ENCODE measurements around the gene PTPRN2.

PTPRN2 gene

DNA sequence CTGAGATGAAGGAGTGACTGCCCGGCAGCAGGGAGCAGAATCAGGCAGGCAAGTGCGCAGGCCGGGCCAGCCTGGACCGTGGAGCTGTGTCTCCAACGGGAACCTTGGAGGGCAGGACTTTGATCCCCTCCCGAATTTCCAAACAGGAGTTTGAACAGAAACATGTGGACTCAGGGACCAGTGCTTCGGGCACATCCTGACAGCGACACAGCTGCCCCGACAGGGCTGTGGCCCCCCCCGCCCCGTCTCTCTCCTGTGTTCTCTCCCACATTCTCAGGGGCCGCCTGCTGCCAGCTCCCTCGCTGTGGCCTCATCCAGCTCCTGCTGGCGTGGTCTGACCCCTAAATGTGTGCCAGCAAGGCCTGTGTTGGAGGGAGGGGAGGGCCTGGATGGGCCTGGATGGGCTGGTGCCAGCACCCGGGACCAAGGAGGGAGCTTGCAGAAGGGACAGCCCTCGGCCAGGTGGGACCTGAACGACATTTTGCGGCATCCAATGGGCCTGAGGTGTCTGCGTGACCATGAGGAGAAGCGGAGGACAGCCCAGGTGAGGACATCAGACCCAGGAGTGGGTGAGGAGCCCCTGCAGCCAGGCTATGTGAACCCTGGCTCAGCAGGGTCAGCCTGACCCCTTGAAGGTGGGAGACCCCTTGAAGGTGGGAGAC lies 1027.9 kb downstream of the PTPRN2 start:
- Histone ChIP-seq H3K27me3 (ENCODE audit: control insufficient read depth in 5 of 5, insufficient read depth in 4 of 5, low read length in 5 of 5) (peaks cover 0 to 3% (median 0%) of the 10 kb centered on the region in 5 donors), H3K9me3 (ENCODE audit: control insufficient read depth in 5 of 5, low read length in 5 of 5) (peaks cover 0 to 6% (median under 1%) of the 10 kb centered on the region in 5 donors), H3K4me1 (ENCODE audit: control insufficient read depth in 5 of 5, insufficient read depth in 5 of 5, low read length in 5 of 5) (no peaks in the 10 kb centered on the region), H3K27ac (ENCODE audit: low read depth, low read length) (no peak overlapping the region), H3K36me3 (ENCODE audit: control insufficient read depth in 5 of 5, insufficient read depth in 5 of 5, low read length in 5 of 5) (peaks cover 0 to 12% (median 3%) of the 10 kb centered on the region in 5 donors), H3K9ac (ENCODE audit: low read length in 5 of 5) (no peak overlapping the region), H3K4me3 (ENCODE audit: low read depth in 1 of 5, low read length in 5 of 5) (no peak overlapping the region)

DNA sequence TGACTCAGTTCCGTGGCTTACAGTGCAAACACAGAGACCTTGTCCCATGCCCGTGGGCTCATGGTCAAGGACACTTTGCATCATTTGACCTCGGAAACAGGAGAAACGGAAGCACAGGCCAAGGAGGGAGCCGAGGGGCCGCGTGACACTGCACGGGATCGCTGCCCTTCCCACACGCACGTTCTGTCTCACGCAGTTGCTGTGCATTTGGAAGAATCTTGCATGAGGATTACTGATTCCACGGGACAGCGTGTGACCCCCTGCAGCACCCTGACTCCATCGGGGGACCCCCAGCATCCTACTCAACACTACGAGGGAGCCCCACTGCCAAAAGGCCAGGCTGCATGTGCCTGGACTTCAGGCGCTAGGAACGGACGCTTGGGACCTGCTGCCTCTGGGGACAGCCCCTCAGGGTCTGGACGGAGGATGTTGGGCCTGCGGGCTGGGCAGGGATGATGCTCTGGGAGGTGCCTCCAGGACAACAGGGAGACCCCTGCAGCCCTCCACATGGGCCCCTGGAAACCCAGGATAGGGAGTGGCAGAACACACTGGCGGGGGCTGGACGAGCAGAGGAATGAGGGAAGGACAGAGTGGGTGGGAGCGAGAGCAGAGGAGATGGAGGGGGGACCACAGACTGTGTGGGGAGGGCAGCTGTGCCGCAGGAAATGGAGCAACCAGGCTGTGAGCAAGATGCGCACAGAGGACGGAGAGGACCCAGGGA lies 1028.6 kb downstream of the PTPRN2 start:
- no peak overlapping the region for H3K27ac ChIP-seq (ENCODE audit: low read depth, low read length)
- H3K27me3 ChIP-seq (ENCODE audit: control insufficient read depth in 5 of 5, insufficient read depth in 4 of 5, low read length in 5 of 5) = peaks cover 0 to 3% (median 0%) of the 10 kb centered on the region in 5 donors
- peaks cover 0 to 4% (median 0%) of the 10 kb centered on the region in 5 donors for H3K9me3 ChIP-seq (ENCODE audit: control insufficient read depth in 5 of 5, low read length in 5 of 5)
- H3K4me3 ChIP-seq (ENCODE audit: low read depth in 1 of 5, low read length in 5 of 5) = no peak overlapping the region
- H3K9ac ChIP-seq (ENCODE audit: low read length in 5 of 5) = no peak overlapping the region
- peaks cover 0 to 15% (median 3%) of the 10 kb centered on the region in 5 donors for H3K36me3 ChIP-seq (ENCODE audit: control insufficient read depth in 5 of 5, insufficient read depth in 5 of 5, low read length in 5 of 5)
- H3K4me1 ChIP-seq (ENCODE audit: control insufficient read depth in 5 of 5, insufficient read depth in 5 of 5, low read length in 5 of 5) = no peaks in the 10 kb centered on the region

DNA sequence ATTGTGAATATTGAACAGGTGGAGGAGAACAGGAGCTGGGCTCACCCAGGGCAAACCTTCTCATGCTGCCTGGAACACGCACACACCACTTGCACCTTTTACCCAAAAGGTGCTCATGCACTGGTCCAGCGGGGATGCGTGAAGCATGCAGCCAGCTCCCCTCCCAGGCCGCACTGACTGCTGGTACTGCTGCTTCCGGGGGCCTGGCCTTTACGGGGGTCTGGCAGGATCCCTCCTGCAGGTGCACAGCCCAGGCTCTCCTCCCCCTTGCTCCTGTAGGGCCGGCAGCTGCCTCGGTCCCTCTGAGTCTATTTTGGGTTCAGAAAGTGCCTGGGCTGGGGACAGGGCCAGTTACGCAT lies 1029.1 kb downstream of the PTPRN2 start:
- Histone ChIP-seq H3K9me3 (ENCODE audit: control insufficient read depth in 5 of 5, low read length in 5 of 5) (peaks cover 0 to under 1% (median 0%) of the 10 kb centered on the region in 5 donors), H3K4me1 (ENCODE audit: control insufficient read depth in 5 of 5, insufficient read depth in 5 of 5, low read length in 5 of 5) (no peaks in the 10 kb centered on the region), H3K4me3 (ENCODE audit: low read depth in 1 of 5, low read length in 5 of 5) (no peak overlapping the region), H3K9ac (ENCODE audit: low read length in 5 of 5) (no peak overlapping the region), H3K36me3 (ENCODE audit: control insufficient read depth in 5 of 5, insufficient read depth in 5 of 5, low read length in 5 of 5) (peaks cover 0 to 15% (median 3%) of the 10 kb centered on the region in 5 donors), H3K27me3 (ENCODE audit: control insufficient read depth in 5 of 5, insufficient read depth in 4 of 5, low read length in 5 of 5) (peaks cover 0 to 3% (median 0%) of the 10 kb centered on the region in 5 donors), H3K27ac (ENCODE audit: low read depth, low read length) (no peak overlapping the region)

DNA sequence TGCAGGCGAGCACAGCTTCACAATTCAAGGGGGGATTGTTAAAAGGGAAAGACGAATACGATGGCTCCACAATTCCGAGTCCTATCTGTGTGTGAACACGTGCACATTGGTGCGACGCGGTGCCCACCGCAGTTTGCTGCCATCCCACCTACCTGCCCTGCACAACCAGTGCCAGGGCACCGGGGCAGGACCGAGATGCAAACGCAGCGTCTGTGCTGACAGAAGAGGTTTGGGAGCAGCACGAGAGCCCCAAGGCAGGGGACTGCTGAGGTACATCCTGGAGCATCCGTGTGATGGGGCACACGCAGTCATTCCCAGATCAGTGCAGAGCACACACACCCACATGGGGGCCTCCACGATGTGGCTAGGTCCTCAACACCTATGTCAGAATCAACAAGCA lies 1029.6 kb downstream of the PTPRN2 start:
- Histone ChIP-seq H3K9me3 (ENCODE audit: control insufficient read depth in 5 of 5, low read length in 5 of 5) (no peaks in the 10 kb centered on the region), H3K27ac (ENCODE audit: low read depth, low read length) (no peak overlapping the region), H3K4me3 (ENCODE audit: low read depth in 1 of 5, low read length in 5 of 5) (no peak overlapping the region), H3K27me3 (ENCODE audit: control insufficient read depth in 5 of 5, insufficient read depth in 4 of 5, low read length in 5 of 5) (peaks cover 0 to 3% (median 0%) of the 10 kb centered on the region in 5 donors), H3K9ac (ENCODE audit: low read length in 5 of 5) (no peak overlapping the region), H3K4me1 (ENCODE audit: control insufficient read depth in 5 of 5, insufficient read depth in 5 of 5, low read length in 5 of 5) (no peaks in the 10 kb centered on the region), H3K36me3 (ENCODE audit: control insufficient read depth in 5 of 5, insufficient read depth in 5 of 5, low read length in 5 of 5) (peaks cover 0 to 17% (median 4%) of the 10 kb centered on the region in 5 donors)

DNA sequence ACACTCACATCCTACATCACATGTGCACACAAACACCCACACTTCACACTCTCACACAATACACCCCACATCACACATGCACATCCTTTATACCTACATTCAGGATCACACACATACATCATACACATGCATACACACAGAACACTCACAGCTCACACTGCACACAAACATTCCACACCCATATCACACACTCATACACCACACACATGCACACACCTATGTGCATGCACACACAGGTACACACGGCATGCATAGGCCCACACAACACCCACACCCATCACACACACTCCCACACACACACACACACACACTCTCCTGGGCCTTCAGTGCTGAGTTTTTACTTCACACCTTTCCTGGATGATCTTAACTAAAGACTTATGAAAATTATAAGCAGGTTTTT lies 1030.4 kb downstream of the PTPRN2 start:
- Histone ChIP-seq H3K9ac (ENCODE audit: low read length in 5 of 5) (no peak overlapping the region), H3K36me3 (ENCODE audit: control insufficient read depth in 5 of 5, insufficient read depth in 5 of 5, low read length in 5 of 5) (peaks cover 0 to 20% (median 6%) of the 10 kb centered on the region in 5 donors), H3K9me3 (ENCODE audit: control insufficient read depth in 5 of 5, low read length in 5 of 5) (no peaks in the 10 kb centered on the region), H3K4me3 (ENCODE audit: low read depth in 1 of 5, low read length in 5 of 5) (no peak overlapping the region), H3K27me3 (ENCODE audit: control insufficient read depth in 5 of 5, insufficient read depth in 4 of 5, low read length in 5 of 5) (peaks cover 0 to 3% (median 0%) of the 10 kb centered on the region in 5 donors), H3K27ac (ENCODE audit: low read depth, low read length) (no peak overlapping the region), H3K4me1 (ENCODE audit: control insufficient read depth in 5 of 5, insufficient read depth in 5 of 5, low read length in 5 of 5) (no peaks in the 10 kb centered on the region)

DNA sequence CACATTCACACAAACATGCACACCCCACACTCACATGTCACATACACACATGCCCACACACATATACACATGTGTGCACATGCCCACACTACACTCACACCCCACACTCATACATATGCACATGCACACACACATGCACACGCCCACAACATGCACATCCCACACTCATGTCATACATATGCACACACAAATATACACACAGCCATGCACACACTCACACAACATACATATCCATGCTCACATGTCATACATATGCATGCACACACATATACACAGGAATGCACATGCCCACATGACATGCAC lies 1031.0 kb downstream of the PTPRN2 start:
- Histone ChIP-seq H3K27me3 (ENCODE audit: control insufficient read depth in 5 of 5, insufficient read depth in 4 of 5, low read length in 5 of 5) (peaks cover 0 to 4% (median 0%) of the 10 kb centered on the region in 5 donors), H3K27ac (ENCODE audit: low read depth, low read length) (no peak overlapping the region), H3K36me3 (ENCODE audit: control insufficient read depth in 5 of 5, insufficient read depth in 5 of 5, low read length in 5 of 5) (peaks cover 0 to 20% (median 6%) of the 10 kb centered on the region in 5 donors), H3K4me1 (ENCODE audit: control insufficient read depth in 5 of 5, insufficient read depth in 5 of 5, low read length in 5 of 5) (no peaks in the 10 kb centered on the region), H3K4me3 (ENCODE audit: low read depth in 1 of 5, low read length in 5 of 5) (no peak overlapping the region), H3K9me3 (ENCODE audit: control insufficient read depth in 5 of 5, low read length in 5 of 5) (no peaks in the 10 kb centered on the region), H3K9ac (ENCODE audit: low read length in 5 of 5) (no peak overlapping the region)

DNA sequence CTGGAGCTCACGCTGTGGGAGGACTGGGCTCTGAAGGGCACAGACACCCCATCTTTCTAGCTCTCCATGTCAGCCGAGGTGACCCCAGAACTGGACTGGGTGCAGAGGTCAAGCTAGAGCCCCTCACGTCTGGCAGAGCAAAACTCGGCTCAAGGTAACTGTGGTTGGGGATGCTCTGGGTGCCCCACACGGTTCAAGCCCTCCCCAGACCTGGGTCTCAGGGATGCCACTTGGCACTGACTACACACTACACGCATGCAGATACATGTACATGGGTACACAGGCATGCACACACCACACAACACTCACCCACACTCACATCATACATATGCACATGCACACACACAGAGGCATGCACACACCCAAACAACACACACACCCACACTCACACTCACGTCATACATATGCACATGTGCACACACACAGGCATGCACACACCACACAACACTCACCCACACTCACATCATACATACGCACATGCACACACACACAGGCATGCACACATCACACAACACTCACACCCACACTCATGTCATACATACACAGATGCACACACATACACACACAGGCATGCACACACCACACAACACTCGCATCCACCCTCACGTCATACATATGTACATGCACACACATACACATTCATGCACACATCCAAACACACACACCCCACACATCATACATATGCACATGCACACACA lies 1031.5 kb downstream of the PTPRN2 start:
- no peaks in the 10 kb centered on the region for H3K4me1 ChIP-seq (ENCODE audit: control insufficient read depth in 5 of 5, insufficient read depth in 5 of 5, low read length in 5 of 5)
- H3K9me3 ChIP-seq (ENCODE audit: control insufficient read depth in 5 of 5, low read length in 5 of 5) = no peaks in the 10 kb centered on the region
- no peak overlapping the region for H3K27ac ChIP-seq (ENCODE audit: low read depth, low read length)
- H3K36me3 ChIP-seq (ENCODE audit: control insufficient read depth in 5 of 5, insufficient read depth in 5 of 5, low read length in 5 of 5) = peaks cover 0 to 20% (median 6%) of the 10 kb centered on the region in 5 donors
- H3K27me3 ChIP-seq (ENCODE audit: control insufficient read depth in 5 of 5, insufficient read depth in 4 of 5, low read length in 5 of 5) = peaks cover 0 to 4% (median 0%) of the 10 kb centered on the region in 5 donors
- no peak overlapping the region for H3K4me3 ChIP-seq (ENCODE audit: low read depth in 1 of 5, low read length in 5 of 5)
- no peak overlapping the region for H3K9ac ChIP-seq (ENCODE audit: low read length in 5 of 5)

DNA sequence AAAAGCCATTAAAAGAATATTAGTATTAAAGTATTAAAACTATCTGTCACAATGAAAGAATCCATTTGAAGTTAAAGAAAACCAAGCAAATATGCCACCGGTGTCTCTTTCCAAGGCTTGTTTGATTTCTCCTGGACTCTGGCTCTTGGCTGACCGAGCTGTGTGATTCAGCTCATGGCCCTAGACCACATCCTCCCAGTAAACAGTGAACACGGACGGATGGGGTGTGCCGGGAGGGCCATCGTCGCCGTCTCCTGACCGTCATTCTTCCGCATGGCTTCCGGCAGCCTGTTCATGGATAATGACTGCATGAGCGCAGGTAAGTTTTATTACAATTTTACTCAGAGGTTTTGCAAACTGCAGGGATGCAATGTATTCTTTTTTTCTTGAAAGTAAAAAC lies 1032.3 kb downstream of the PTPRN2 start:
- Histone ChIP-seq H3K9ac (ENCODE audit: low read length in 5 of 5) (no peak overlapping the region), H3K27me3 (ENCODE audit: control insufficient read depth in 5 of 5, insufficient read depth in 4 of 5, low read length in 5 of 5) (peaks cover 0 to 4% (median 0%) of the 10 kb centered on the region in 5 donors), H3K9me3 (ENCODE audit: control insufficient read depth in 5 of 5, low read length in 5 of 5) (no peaks in the 10 kb centered on the region), H3K36me3 (ENCODE audit: control insufficient read depth in 5 of 5, insufficient read depth in 5 of 5, low read length in 5 of 5) (peaks cover 0 to 23% (median 6%) of the 10 kb centered on the region in 5 donors), H3K4me3 (ENCODE audit: low read depth in 1 of 5, low read length in 5 of 5) (no peak overlapping the region), H3K4me1 (ENCODE audit: control insufficient read depth in 5 of 5, insufficient read depth in 5 of 5, low read length in 5 of 5) (no peaks in the 10 kb centered on the region), H3K27ac (ENCODE audit: low read depth, low read length) (no peak overlapping the region)

DNA sequence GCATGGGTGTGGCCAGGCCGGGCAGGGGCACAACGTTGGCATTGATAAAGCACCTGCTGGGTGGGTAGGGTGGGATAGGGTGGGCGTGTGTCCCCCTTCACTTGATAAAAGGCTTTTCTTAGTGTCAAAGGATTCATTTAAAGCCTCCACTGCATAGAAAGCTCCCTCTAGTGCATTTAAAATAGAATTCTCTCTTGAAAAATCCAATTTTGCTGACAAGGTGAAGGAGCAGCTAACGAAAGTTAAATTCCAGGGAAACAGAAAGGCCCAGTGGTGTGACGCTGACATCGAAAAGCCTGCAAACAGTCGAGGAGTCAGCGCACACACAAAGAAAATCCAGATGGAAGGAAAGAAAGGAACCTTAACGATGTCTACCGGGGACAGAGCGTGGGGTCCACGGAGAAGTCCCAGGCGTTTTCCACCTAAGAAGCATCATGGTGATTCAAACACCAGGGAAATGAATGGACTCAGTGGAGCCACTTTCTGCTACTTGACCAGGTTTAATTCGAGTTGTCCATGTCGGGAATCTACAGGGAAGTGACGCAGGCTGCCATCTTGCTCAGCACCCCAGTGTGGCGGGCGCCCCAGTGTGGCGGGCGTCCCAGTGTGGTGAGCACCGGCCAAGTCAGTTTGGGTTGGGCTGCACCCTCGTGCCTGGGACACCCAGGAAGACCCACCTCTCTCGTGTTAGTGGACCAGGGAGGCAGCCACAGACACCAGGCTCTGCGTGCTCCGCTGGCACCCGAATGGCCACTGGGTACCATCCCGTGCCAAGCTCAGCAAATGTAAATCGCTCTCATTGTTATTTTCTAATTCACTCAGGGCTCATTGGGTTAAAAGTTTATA lies 1033.0 kb downstream of the PTPRN2 start:
- Histone ChIP-seq H3K9ac (ENCODE audit: low read length in 5 of 5) (no peak overlapping the region), H3K4me3 (ENCODE audit: low read depth in 1 of 5, low read length in 5 of 5) (no peak overlapping the region), H3K27ac (ENCODE audit: low read depth, low read length) (no peak overlapping the region), H3K36me3 (ENCODE audit: control insufficient read depth in 5 of 5, insufficient read depth in 5 of 5, low read length in 5 of 5) (peaks cover 0 to 20% (median 6%) of the 10 kb centered on the region in 5 donors), H3K4me1 (ENCODE audit: control insufficient read depth in 5 of 5, insufficient read depth in 5 of 5, low read length in 5 of 5) (no peaks in the 10 kb centered on the region), H3K9me3 (ENCODE audit: control insufficient read depth in 5 of 5, low read length in 5 of 5) (no peaks in the 10 kb centered on the region), H3K27me3 (ENCODE audit: control insufficient read depth in 5 of 5, insufficient read depth in 4 of 5, low read length in 5 of 5) (peaks cover 0 to 6% (median 0%) of the 10 kb centered on the region in 5 donors)
